H1 (cell line): ENCODE measurements around the gene CLEC18C. TPM values are rescaled to one million over a fixed set of nuclear protein-coding genes. Genes with fewer than 3 reads are reported as not detected.
"Not testable (repeated sequence)": the region's sequence is repeated elsewhere in the genome, so short reads cannot be mapped to it uniquely, and the experiment has no call there.

Source experiments
- CTCF ChIA-PET: fragments of 300-600 bp; sonication (Branson Sonifier 250); formaldehyde crosslinking; loops from one replicate; lab custom pipeline; 2021; ENCODE audit not compliant: partially characterized antibody; lab: Charles Lee
- POLR2A ChIA-PET: fragments of 300-600 bp; sonication (Branson Sonifier 250); formaldehyde crosslinking; loops from one replicate; lab custom pipeline; 2021; ENCODE audit warnings: inconsistent platforms; ENCODE audit not compliant: partially characterized antibody; lab: Charles Lee
- DNase-seq, 2 experiments: peaks; one replicate each; pipeline versions ENCODE4 v3.0.0 to v3.0.0-alpha.2; 2010 to 2022; ENCODE audit warnings: low spot score in 2 of 2, low read depth in 1 of 2, mixed read lengths in 1 of 2
- FAIRE-seq: peaks from 2 replicates; lab custom pipeline; 2011; peaks lifted over from hg19 to GRCh38; lab: Jason Lieb, UNC
- H2AFZ ChIP-seq: 2 replicates; pipeline ENCODE4 v1.8.1; 2012; ENCODE audit warnings: low read length, inconsistent platforms
- H2AK5ac ChIP-seq: 2 replicates; pipeline ENCODE4 v1.6.1; 2013; ENCODE audit warnings: low read depth, low read length
- H2BK120ac ChIP-seq: replicated peaks from 2 replicates; pipeline ENCODE3; 2013; ENCODE audit warnings: low read depth, low read length, inconsistent platforms
- H2BK12ac ChIP-seq: 2 replicates; pipeline ENCODE4 v1.6.1; 2013; ENCODE audit warnings: low read depth, low read length
- H2BK15ac ChIP-seq: 2 replicates; pipeline ENCODE4 v1.6.1; 2013; ENCODE audit warnings: low read length
- H2BK20ac ChIP-seq: 2 replicates; pipeline ENCODE4 v1.6.1; 2013; ENCODE audit warnings: low read length
- H2BK5ac ChIP-seq: 2 replicates; pipeline ENCODE4 v1.6.1; 2013; ENCODE audit warnings: low read depth, low read length
- H3K14ac ChIP-seq: 2 replicates; pipeline ENCODE4 v1.6.1; 2013; ENCODE audit warnings: inconsistent platforms; ENCODE audit not compliant: insufficient read length
- H3K18ac ChIP-seq: 2 replicates; pipeline ENCODE4 v1.6.1; 2013; ENCODE audit warnings: low read length; ENCODE audit errors: extremely low read depth
- H3K23ac ChIP-seq: 2 replicates; pipeline ENCODE4 v1.6.1; 2013; ENCODE audit warnings: inconsistent platforms; ENCODE audit not compliant: insufficient read length
- H3K23me2 ChIP-seq: 2 replicates; pipeline ENCODE4 v1.6.1; 2013; ENCODE audit warnings: low read depth, low read length
- H3K27ac ChIP-seq: 2 replicates; pipeline ENCODE4 v1.6.1; 2011; ENCODE audit warnings: low read depth, low read length, inconsistent platforms
- H3K27me3 ChIP-seq, 4 experiments: replicated peaks in 1 of 4; 1 replicate in 1 of 4; 2 replicates in 3 of 4; pipeline versions ENCODE4 v1.6.1 to v1.8.1; 2011 to 2013; ENCODE audit warnings: low read length in 3 of 4, mild to moderate bottlenecking in 3 of 4, inconsistent platforms in 2 of 4, mixed read lengths in 2 of 4, moderate library complexity in 1 of 4; ENCODE audit not compliant: control insufficient read depth in 3 of 4, insufficient read depth in 3 of 4; ENCODE audit errors: extremely low read depth in 1 of 4
- H3K36me3 ChIP-seq, 4 experiments: 2 replicates each; pipeline versions ENCODE4 v1.6.1 to v1.8.1; 2011 to 2013; ENCODE audit warnings: mild to moderate bottlenecking in 4 of 4, low read length in 3 of 4, moderate library complexity in 2 of 4, control low read depth in 1 of 4, inconsistent platforms in 1 of 4; ENCODE audit not compliant: insufficient read depth in 4 of 4, control insufficient read depth in 2 of 4
- H3K4ac ChIP-seq: replicated peaks from 2 replicates; pipeline ENCODE3; 2013; ENCODE audit warnings: low read length, low read depth, mixed read lengths, inconsistent platforms; ENCODE audit not compliant: insufficient read length
- H3K4me1 ChIP-seq, 4 experiments: replicated peaks in 1 of 4; 1 replicate in 1 of 4; 2 replicates in 3 of 4; pipeline versions ENCODE4 v1.6.1 to v1.8.1; 2011 to 2013; ENCODE audit warnings: low read length in 3 of 4, inconsistent platforms in 2 of 4, mixed read lengths in 1 of 4; ENCODE audit not compliant: insufficient read depth in 4 of 4, control insufficient read depth in 3 of 4
- H3K4me2 ChIP-seq, 2 experiments: 2 replicates each; pipeline versions ENCODE4 v1.6.1 to v1.8.1; 2011 to 2013; ENCODE audit warnings: low read depth in 2 of 2, low read length in 2 of 2, control low read depth in 1 of 2, inconsistent platforms in 1 of 2, mild to moderate bottlenecking in 1 of 2; ENCODE audit not compliant: insufficient read depth in 1 of 2
- H3K4me3 ChIP-seq, 4 experiments: fragments of 200-600, 300-600 bp in 1 of 4; sonication (generic), shearing (Covaris generic), sonication (Bioruptor Twin) in 1 of 4; 2 replicates each; pipeline versions ENCODE4 v1.5.1 to v1.8.1; 2011 to 2016; ENCODE audit warnings: low read length in 4 of 4, low read depth in 3 of 4, control low read depth in 2 of 4, inconsistent platforms in 2 of 4, mild to moderate bottlenecking in 2 of 4, mixed read lengths in 1 of 4, moderate library complexity in 1 of 4; ENCODE audit not compliant: insufficient read depth in 2 of 4; ENCODE audit errors: extremely low read depth in 1 of 4
- H3K56ac ChIP-seq: replicated peaks from 2 replicates; pipeline ENCODE3; 2013; ENCODE audit warnings: low read depth, mild to moderate bottlenecking, mixed read lengths, low read length, inconsistent platforms; ENCODE audit not compliant: insufficient read length
- H3K79me1 ChIP-seq: 2 replicates; pipeline ENCODE4 v1.6.1; 2013; ENCODE audit warnings: low read depth, low read length, control low read depth
- H3K79me2 ChIP-seq, 2 experiments: 2 replicates each; pipeline versions ENCODE4 v1.6.1 to v1.8.1; 2012 to 2013; ENCODE audit warnings: low read length in 2 of 2, mild to moderate bottlenecking in 2 of 2, inconsistent platforms in 1 of 2; ENCODE audit not compliant: insufficient read depth in 2 of 2, control insufficient read depth in 1 of 2
- H3K9ac ChIP-seq, 4 experiments: replicated peaks in 1 of 4; 1 replicate in 1 of 4; 2 replicates in 3 of 4; pipeline versions ENCODE4 v1.6.1 to v1.8.1; 2011 to 2013; ENCODE audit warnings: low read depth in 3 of 4, low read length in 3 of 4, control low read depth in 2 of 4, mild to moderate bottlenecking in 2 of 4, moderate library complexity in 2 of 4, inconsistent platforms in 1 of 4; ENCODE audit errors: extremely low read depth in 1 of 4
- H3K9me3 ChIP-seq, 2 experiments: 2 replicates each; pipeline versions ENCODE4 v1.6.1 to v1.8.1; 2012 to 2013; ENCODE audit warnings: mild to moderate bottlenecking in 2 of 2, moderate library complexity in 2 of 2, control low read depth in 1 of 2, inconsistent platforms in 1 of 2, low read depth in 1 of 2, low read length in 1 of 2, mixed read lengths in 1 of 2; ENCODE audit not compliant: insufficient read depth in 2 of 2
- H4K20me1 ChIP-seq, 2 experiments: replicated peaks in 1 of 2; 2 replicates each; pipeline versions ENCODE3 to v1.8.1; 2011 to 2013; ENCODE audit warnings: inconsistent platforms in 2 of 2, low read length in 2 of 2, mild to moderate bottlenecking in 1 of 2; ENCODE audit not compliant: insufficient read depth in 2 of 2, control insufficient read depth in 1 of 2
- H4K5ac ChIP-seq: 2 replicates; pipeline ENCODE4 v1.6.1; 2013; ENCODE audit warnings: low read length, low read depth, mixed read lengths, inconsistent platforms; ENCODE audit not compliant: insufficient read length
- H4K8ac ChIP-seq: 2 replicates; pipeline ENCODE4 v1.8.0; 2013; ENCODE audit warnings: mild to moderate bottlenecking, moderate library complexity, low read length, inconsistent platforms; ENCODE audit not compliant: insufficient read depth; ENCODE audit errors: extremely low read depth
- H4K91ac ChIP-seq: replicated peaks from 2 replicates; pipeline ENCODE3; 2013; ENCODE audit warnings: low read length, mixed read lengths, inconsistent platforms; ENCODE audit not compliant: insufficient read length
- WGBS, 2 experiments: shearing (Covaris generic) in 1 of 2; methylation state at CpG; one replicate each; pipeline versions ENCODE4 v1.1.6 to v1.1.7; 2013 to 2015; ENCODE audit warnings: low lambda C conversion rate in 2 of 2, mixed read lengths in 2 of 2, inconsistent platforms in 1 of 2, low coverage in 1 of 2, missing lambda C conversion rate in 1 of 2; ENCODE audit not compliant: insufficient replicate concordance in 2 of 2, insufficient coverage in 1 of 2, insufficient read length in 1 of 2; ENCODE audit errors: extremely low coverage in 1 of 2, missing lambda C conversion rate in 1 of 2; 5-methylcytosine and 5-hydroxymethylcytosine counted together
- polyA plus RNA-seq, 7 experiments: library from polyadenylated mRNA; depleted of rRNA in 3 of 7; stranded (reverse) in 5 of 7; unstranded in 2 of 7; fragments of >200 nt in 5 of 7; fragments of 200-250 nt in 2 of 7; gene quantifications; 1 replicate in 5 of 7; 2 replicates in 1 of 7; 4 replicates in 1 of 7; pipeline versions ENCODE4 v1.2.1 to v1.2.3, GENCODE V29; 2011 to 2013; ENCODE audit warnings: missing spikeins in 2 of 7, mixed read lengths in 2 of 7
- total RNA-seq: library from RNA; stranded (reverse); fragmentation: NEBNext Ultra II Directional; extraction: Animal tissue kit (Norgen Biotek cat#: 25700); gene quantifications from 2 replicates; pipeline ENCODE4 v1.2.1, GENCODE V29; 2021

CLEC18C gene
- total and polyA plus RNA-seq, 2 of the 8 experiments (the other 6 are each of a cell fraction or from before 2014, with no cell fraction given), result 0.11 TPM; not detected in 1

- H2BK120ac ChIP-seq, H3K4me1 ChIP-seq, DNase-seq, H4K91ac ChIP-seq, H3K14ac ChIP-seq, H3K23ac ChIP-seq, H3K18ac ChIP-seq, H3K36me3 ChIP-seq, H2BK15ac ChIP-seq, H3K56ac ChIP-seq, H3K9me3 ChIP-seq, FAIRE-seq, H2AFZ ChIP-seq, H3K23me2 ChIP-seq, H2AK5ac ChIP-seq, H3K4ac ChIP-seq, H3K27ac ChIP-seq, H4K20me1 ChIP-seq, H3K79me1 ChIP-seq, H4K8ac ChIP-seq, POLR2A ChIA-PET, H3K4me2 ChIP-seq, H2BK12ac ChIP-seq, H3K27me3 ChIP-seq, H4K5ac ChIP-seq, H2BK5ac ChIP-seq, H2BK20ac ChIP-seq, H3K79me2 ChIP-seq, H3K9ac ChIP-seq, CTCF ChIA-PET: not testable (repeated sequence)
- 5% methylated on average over 8 of the region's 22 CpGs; no CpG with 5 or more reads in 1 of the 2 experiments for WGBS, 2 experiments
- H3K4me3 ChIP-seq, result peak overlapping the region in 3 of 4 experiments; percentile 14 to 46 (median 46); a peak in 3 of 8 replicates
Measured at GRCh38 chr16:70188608-70188915, 15.0 kb downstream of the CLEC18C start.

GRCh38 chr16:70190574-70190973 lies 17.0 kb downstream of the CLEC18C start:
- H3K18ac ChIP-seq, H2BK15ac ChIP-seq, H3K9ac ChIP-seq, H4K8ac ChIP-seq, H3K4me3 ChIP-seq, H3K56ac ChIP-seq, POLR2A ChIA-PET, FAIRE-seq, H3K23me2 ChIP-seq, H3K4me1 ChIP-seq, H3K27ac ChIP-seq, DNase-seq, H3K23ac ChIP-seq, H3K9me3 ChIP-seq, H4K91ac ChIP-seq, H3K4me2 ChIP-seq, H2AK5ac ChIP-seq, H2BK20ac ChIP-seq, H2AFZ ChIP-seq, CTCF ChIA-PET, H3K36me3 ChIP-seq, H2BK5ac ChIP-seq, H3K79me2 ChIP-seq, H3K79me1 ChIP-seq, H2BK12ac ChIP-seq, H2BK120ac ChIP-seq, H3K27me3 ChIP-seq, H3K14ac ChIP-seq, H4K20me1 ChIP-seq, H4K5ac ChIP-seq, H3K4ac ChIP-seq: not testable (repeated sequence)
- WGBS, 2 experiments, result no CpG with 5 or more reads among the region's 5 CpGs
